ENCODE measurements around the gene MYH10.

DNA sequence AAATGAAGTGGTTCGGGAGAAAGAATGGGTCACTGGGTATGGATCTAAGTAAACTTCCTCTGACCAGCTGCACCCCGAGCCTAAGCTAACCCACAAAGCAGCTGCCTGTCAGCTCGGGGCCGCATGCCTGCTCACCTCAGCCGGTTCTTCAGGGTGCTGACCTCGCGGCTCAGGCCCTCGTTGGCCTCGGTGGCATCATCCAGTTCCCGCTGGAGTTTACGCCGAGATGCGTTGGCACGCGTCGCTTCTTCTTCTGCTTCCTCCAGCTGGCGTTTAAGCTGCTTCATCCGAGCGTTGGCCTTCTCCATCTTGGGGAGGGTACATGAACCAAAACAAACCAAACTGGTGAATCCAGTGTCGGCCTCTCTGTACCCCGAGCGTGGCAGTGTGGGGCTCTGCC, 153.8 kb downstream of the MYH10 start:
- TF ChIP-seq, protein P1, sequence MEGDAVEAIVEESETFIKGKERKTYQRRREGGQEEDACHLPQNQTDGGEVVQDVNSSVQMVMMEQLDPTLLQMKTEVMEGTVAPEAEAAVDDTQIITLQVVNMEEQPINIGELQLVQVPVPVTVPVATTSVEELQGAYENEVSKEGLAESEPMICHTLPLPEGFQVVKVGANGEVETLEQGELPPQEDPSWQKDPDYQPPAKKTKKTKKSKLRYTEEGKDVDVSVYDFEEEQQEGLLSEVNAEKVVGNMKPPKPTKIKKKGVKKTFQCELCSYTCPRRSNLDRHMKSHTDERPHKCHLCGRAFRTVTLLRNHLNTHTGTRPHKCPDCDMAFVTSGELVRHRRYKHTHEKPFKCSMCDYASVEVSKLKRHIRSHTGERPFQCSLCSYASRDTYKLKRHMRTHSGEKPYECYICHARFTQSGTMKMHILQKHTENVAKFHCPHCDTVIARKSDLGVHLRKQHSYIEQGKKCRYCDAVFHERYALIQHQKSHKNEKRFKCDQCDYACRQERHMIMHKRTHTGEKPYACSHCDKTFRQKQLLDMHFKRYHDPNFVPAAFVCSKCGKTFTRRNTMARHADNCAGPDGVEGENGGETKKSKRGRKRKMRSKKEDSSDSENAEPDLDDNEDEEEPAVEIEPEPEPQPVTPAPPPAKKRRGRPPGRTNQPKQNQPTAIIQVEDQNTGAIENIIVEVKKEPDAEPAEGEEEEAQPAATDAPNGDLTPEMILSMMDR (IDR thresholded peaks at IDR 0.05; ENCODE audit: low read depth, low read length, poor library complexity, severe bottlenecking) = no peak
- TF ChIP-seq EZH2phosphoT487 (IDR thresholded peaks at IDR 0.05; ENCODE audit: borderline replicate concordance, low read length) = no peak
